IPS-18a (cell line): ENCODE results near the gene COL3A1.

Experiments
- H3K27ac ChIP-seq: one replicate; pipeline ENCODE4 v1.5.1; 2013; ENCODE audit warnings: low read length
- H3K27me3 ChIP-seq: one replicate; pipeline ENCODE4 v1.6.1; 2013; ENCODE audit warnings: mild to moderate bottlenecking, low read length; ENCODE audit not compliant: control insufficient read depth, insufficient read depth
- H3K36me3 ChIP-seq: one replicate; pipeline ENCODE4 v1.6.1; 2013; ENCODE audit warnings: low read depth, low read length; ENCODE audit not compliant: control insufficient read depth
- H3K4me1 ChIP-seq: one replicate; pipeline ENCODE4 v1.6.1; 2013; ENCODE audit warnings: low read depth, low read length; ENCODE audit not compliant: control insufficient read depth
- H3K4me3 ChIP-seq: one replicate; pipeline ENCODE4 v1.5.1; 2013; ENCODE audit warnings: low read length
- H3K9ac ChIP-seq: one replicate; pipeline ENCODE4 v1.6.1; 2013; ENCODE audit warnings: mild to moderate bottlenecking, low read length, moderate library complexity
- H3K9me3 ChIP-seq: one replicate; pipeline ENCODE4 v1.6.1; 2013; ENCODE audit warnings: low read depth, low read length; ENCODE audit not compliant: control insufficient read depth

The COL3A1 gene

GRCh38 chr2:188963741-188964140 lies 10.4 kb upstream of the COL3A1 start:
- H3K9ac ChIP-seq = no peak overlapping the region
- H3K27ac ChIP-seq = no peak overlapping the region
- H3K4me3 ChIP-seq = no peak overlapping the region
- H3K4me1 ChIP-seq = no peaks in the 10 kb centered on the region
- H3K27me3 ChIP-seq = no peaks in the 10 kb centered on the region
- no peaks in the 10 kb centered on the region for H3K9me3 ChIP-seq
- no peaks in the 10 kb centered on the region for H3K36me3 ChIP-seq

GRCh38 chr2:188964976-188965546 lies 9.1 kb upstream of the COL3A1 start:
- Histone ChIP-seq H3K9me3 (no peaks in the 10 kb centered on the region), H3K4me1 (no peaks in the 10 kb centered on the region), H3K27me3 (no peaks in the 10 kb centered on the region), H3K4me3 (no peak overlapping the region), H3K27ac (no peak overlapping the region), H3K36me3 (no peaks in the 10 kb centered on the region), H3K9ac (no peak overlapping the region)

GRCh38 chr2:188965563-188965962 lies 8.6 kb upstream of the COL3A1 start:
- no peak overlapping the region for H3K4me3 ChIP-seq
- no peaks in the 10 kb centered on the region for H3K36me3 ChIP-seq
- no peak overlapping the region for H3K9ac ChIP-seq
- no peaks in the 10 kb centered on the region for H3K4me1 ChIP-seq
- no peaks in the 10 kb centered on the region for H3K9me3 ChIP-seq
- no peaks in the 10 kb centered on the region for H3K27me3 ChIP-seq
- H3K27ac ChIP-seq = no peak overlapping the region

- no peaks in the 10 kb centered on the region for H3K9me3 ChIP-seq
- H3K4me3 ChIP-seq = no peak overlapping the region
- no peaks in the 10 kb centered on the region for H3K27me3 ChIP-seq
- no peak overlapping the region for H3K9ac ChIP-seq
- H3K36me3 ChIP-seq = no peaks in the 10 kb centered on the region
- no peak overlapping the region for H3K27ac ChIP-seq
- H3K4me1 ChIP-seq = no peaks in the 10 kb centered on the region
Measured at GRCh38 chr2:188966079-188966571, 8.0 kb upstream of the COL3A1 start.

- Histone ChIP-seq H3K4me3 (no peak overlapping the region), H3K27me3 (no peaks in the 10 kb centered on the region), H3K9ac (no peak overlapping the region), H3K9me3 (no peaks in the 10 kb centered on the region), H3K27ac (no peak overlapping the region), H3K4me1 (no peaks in the 10 kb centered on the region), H3K36me3 (no peaks in the 10 kb centered on the region)
Measured at GRCh38 chr2:188966728-188967440, 7.3 kb upstream of the COL3A1 start.

GRCh38 chr2:188969236-188969635 lies 4.9 kb upstream of the COL3A1 start:
- Histone ChIP-seq H3K4me1 (no peaks in the 10 kb centered on the region), H3K27ac (no peak overlapping the region)

GRCh38 chr2:188969651-188970050 lies 4.5 kb upstream of the COL3A1 start:
- Histone ChIP-seq H3K27ac (no peak overlapping the region), H3K9me3 (no peaks in the 10 kb centered on the region), H3K36me3 (no peaks in the 10 kb centered on the region), H3K27me3 (no peaks in the 10 kb centered on the region), H3K9ac (no peak overlapping the region), H3K4me1 (no peaks in the 10 kb centered on the region), H3K4me3 (no peak overlapping the region)

More at GRCh38 chr2:188969236-188969635, 4.9 kb upstream of the COL3A1 start:
- H3K27me3 ChIP-seq = no peaks in the 10 kb centered on the region
- H3K36me3 ChIP-seq = no peaks in the 10 kb centered on the region
- H3K9me3 ChIP-seq = no peaks in the 10 kb centered on the region
- no peak overlapping the region for H3K4me3 ChIP-seq
- no peak overlapping the region for H3K9ac ChIP-seq

- no peak overlapping the region for H3K27ac ChIP-seq
- H3K27me3 ChIP-seq = no peaks in the 10 kb centered on the region
- no peaks in the 10 kb centered on the region for H3K4me1 ChIP-seq
- H3K4me3 ChIP-seq = no peak overlapping the region
- H3K9me3 ChIP-seq = no peaks in the 10 kb centered on the region
- H3K36me3 ChIP-seq = no peaks in the 10 kb centered on the region
- no peak overlapping the region for H3K9ac ChIP-seq
Measured at GRCh38 chr2:188970211-188970610, 4.0 kb upstream of the COL3A1 start.

GRCh38 chr2:188971432-188971861 lies 2.7 kb upstream of the COL3A1 start:
- no peaks in the 10 kb centered on the region for H3K27me3 ChIP-seq
- H3K4me1 ChIP-seq = no peaks in the 10 kb centered on the region
- no peaks in the 10 kb centered on the region for H3K36me3 ChIP-seq
- no peak overlapping the region for H3K4me3 ChIP-seq
- H3K27ac ChIP-seq = no peak overlapping the region
- H3K9me3 ChIP-seq = no peaks in the 10 kb centered on the region
- H3K9ac ChIP-seq = no peak overlapping the region

- Histone ChIP-seq H3K4me3 (no peak overlapping the region), H3K9ac (no peak overlapping the region), H3K4me1 (no peaks in the 10 kb centered on the region), H3K36me3 (no peaks in the 10 kb centered on the region), H3K27me3 (no peaks in the 10 kb centered on the region), H3K27ac (no peak overlapping the region), H3K9me3 (no peaks in the 10 kb centered on the region)
Measured at GRCh38 chr2:188973641-188974040, 532 bp upstream of the COL3A1 start.

GRCh38 chr2:188975497-188976102 lies 1.4 kb downstream of the COL3A1 start:
- H3K4me3 ChIP-seq = no peak overlapping the region
- H3K9ac ChIP-seq = no peak overlapping the region
- H3K36me3 ChIP-seq = no peaks in the 10 kb centered on the region
- H3K9me3 ChIP-seq = no peaks in the 10 kb centered on the region
- H3K4me1 ChIP-seq = no peaks in the 10 kb centered on the region
- no peak overlapping the region for H3K27ac ChIP-seq
- H3K27me3 ChIP-seq = no peaks in the 10 kb centered on the region
